HEK293 (cell line): ENCODE measurements around the gene DIS3L.

Experiments
- CTCF ChIA-PET: fragments of 350-600 bp; formaldehyde crosslinking; extraction: SDS; loops from one replicate; lab custom pipeline; 2021; ENCODE audit warnings: antibody characterized with exemption; lab: Yijun Ruan, JAX
- POLR2A ChIA-PET: fragments of 300-600 bp; formaldehyde crosslinking; extraction: SDS; loops from one replicate; lab custom pipeline; 2020; ENCODE audit warnings: antibody characterized with exemption, inconsistent platforms; lab: Yijun Ruan, JAX
- H3K27ac ChIP-seq: fragments of 200-500 bp; sonication (Bioruptor generic); 2 replicates; pipeline ENCODE4 v1.5.1; 2014; ENCODE audit warnings: low read depth, low read length, control low read depth, inconsistent platforms; ENCODE audit errors: extremely low read depth
- H3K36me3 ChIP-seq, 2 experiments: fragments of 200-500 bp in 1 of 2; sonication (Bioruptor generic) in 1 of 2; 1 replicate in 1 of 2; 2 replicates in 1 of 2; pipeline ENCODE4 v1.5.1; 2014 to 2017; ENCODE audit warnings: inconsistent platforms in 2 of 2, low read length in 2 of 2; ENCODE audit not compliant: control insufficient read depth in 2 of 2, insufficient read depth in 1 of 2
- H3K4me1 ChIP-seq: fragments of 200-500 bp; sonication (Bioruptor generic); 2 replicates; pipeline ENCODE4 v1.5.1; 2014; ENCODE audit warnings: mild to moderate bottlenecking, low read length, inconsistent platforms; ENCODE audit not compliant: control insufficient read depth, insufficient read depth
- H3K4me3 ChIP-seq: 2 replicates; pipeline ENCODE4 v1.5.1; 2011; ENCODE audit warnings: low read depth, mild to moderate bottlenecking, control low read depth, low read length, moderate library complexity
- H3K9me3 ChIP-seq: fragments of 200-500 bp; sonication (Bioruptor generic); 2 replicates; pipeline ENCODE4 v1.5.1; 2014; ENCODE audit warnings: low read depth, low read length, inconsistent platforms; ENCODE audit not compliant: control insufficient read depth, insufficient read depth
- AEBP2 ChIP-seq: fragments of 450-650 bp; formaldehyde crosslinking; IDR thresholded peaks from 2 replicates; pipeline ENCODE4 v1.5.1; 2016; ENCODE audit warnings: missing biosample characterization, missing genetic modification characterization, borderline replicate concordance
- ATF2 ChIP-seq: fragments of 450-650 bp; formaldehyde crosslinking; IDR thresholded peaks from 2 replicates; pipeline ENCODE4 v1.5.1; 2016; ENCODE audit warnings: missing biosample characterization, missing genetic modification characterization, low read depth
- GFI1B ChIP-seq: fragments of 450-650 bp; formaldehyde crosslinking; IDR thresholded peaks from 2 replicates; pipeline ENCODE4 v1.5.1; 2016; ENCODE audit warnings: missing biosample characterization, missing genetic modification characterization
- GLIS1 ChIP-seq: fragments of 450-650 bp; formaldehyde crosslinking; IDR thresholded peaks from 2 replicates; pipeline ENCODE4 v1.5.1; 2016; ENCODE audit warnings: missing biosample characterization, missing genetic modification characterization
- KLF16 ChIP-seq: fragments of 450-650 bp; formaldehyde crosslinking; IDR thresholded peaks from 2 replicates; pipeline ENCODE4 v1.5.1; 2017; ENCODE audit warnings: missing biosample characterization, missing genetic modification characterization
- KLF9 ChIP-seq: fragments of 450-650 bp; formaldehyde crosslinking; IDR thresholded peaks from 2 replicates; pipeline ENCODE4 v1.5.1; 2016; ENCODE audit warnings: missing biosample characterization, missing genetic modification characterization, low read depth
- PATZ1 ChIP-seq: fragments of 450-650 bp; formaldehyde crosslinking; IDR thresholded peaks from 2 replicates; pipeline ENCODE4 v1.5.1; 2016; ENCODE audit warnings: missing biosample characterization, missing genetic modification characterization
- PRDM1 ChIP-seq: fragments of 450-650 bp; formaldehyde crosslinking; IDR thresholded peaks from 2 replicates; pipeline ENCODE4; 2016; ENCODE audit warnings: missing biosample characterization, missing genetic modification characterization
- ZBTB6 ChIP-seq: fragments of 450-650 bp; formaldehyde crosslinking; IDR thresholded peaks from 2 replicates; pipeline ENCODE4 v1.5.1; 2017; ENCODE audit warnings: missing biosample characterization, missing genetic modification characterization
- ZEB2 ChIP-seq: fragments of 450-650 bp; formaldehyde crosslinking; IDR thresholded peaks from 2 replicates; pipeline ENCODE4 v1.5.1; 2016; ENCODE audit warnings: missing biosample characterization, missing genetic modification characterization
- ZIC2 ChIP-seq: fragments of 450-650 bp; formaldehyde crosslinking; IDR thresholded peaks from 2 replicates; pipeline ENCODE4 v1.5.1; 2016; ENCODE audit warnings: missing biosample characterization, missing genetic modification characterization
- ZNF10 ChIP-seq: fragments of 450-650 bp; formaldehyde crosslinking; IDR thresholded peaks from 2 replicates; pipeline ENCODE4 v1.5.1; 2017; ENCODE audit warnings: missing biosample characterization, missing genetic modification characterization
- ZNF169 ChIP-seq: fragments of 450-650 bp; formaldehyde crosslinking; IDR thresholded peaks from 2 replicates; pipeline ENCODE4 v1.5.1; 2016; ENCODE audit warnings: missing biosample characterization, missing genetic modification characterization
- ZNF174 ChIP-seq: fragments of 450-650 bp; formaldehyde crosslinking; IDR thresholded peaks from 2 replicates; pipeline ENCODE4 v1.5.0; 2017; ENCODE audit warnings: missing biosample characterization, mild to moderate bottlenecking, missing genetic modification characterization
- ZNF19 ChIP-seq: fragments of 450-650 bp; formaldehyde crosslinking; IDR thresholded peaks from 2 replicates; pipeline ENCODE4; 2016; ENCODE audit warnings: missing biosample characterization, missing genetic modification characterization, low read depth
- ZNF239 ChIP-seq: fragments of 450-650 bp; formaldehyde crosslinking; IDR thresholded peaks from 2 replicates; pipeline ENCODE4 v1.5.1; 2016; ENCODE audit warnings: missing biosample characterization, missing genetic modification characterization
- ZNF292 ChIP-seq: fragments of 450-650 bp; formaldehyde crosslinking; IDR thresholded peaks from 2 replicates; pipeline ENCODE4 v1.5.1; 2016; ENCODE audit warnings: low read depth, missing biosample characterization, missing genetic modification characterization, borderline replicate concordance
- ZNF350 ChIP-seq: fragments of 450-650 bp; formaldehyde crosslinking; IDR thresholded peaks from 2 replicates; pipeline ENCODE4 v1.5.0; 2017; ENCODE audit warnings: missing biosample characterization, mild to moderate bottlenecking, missing genetic modification characterization
- ZNF354C ChIP-seq: fragments of 450-650 bp; formaldehyde crosslinking; IDR thresholded peaks from 2 replicates; pipeline ENCODE4 v1.5.1; 2016; ENCODE audit warnings: missing biosample characterization, missing genetic modification characterization, low read depth, borderline replicate concordance
- ZNF366 ChIP-seq: fragments of 450-650 bp; formaldehyde crosslinking; conservative IDR thresholded peaks from 2 replicates; pipeline ENCODE4 v1.5.1; 2016; ENCODE audit warnings: missing biosample characterization, missing genetic modification characterization
- ZNF398 ChIP-seq: fragments of 450-650 bp; formaldehyde crosslinking; IDR thresholded peaks from 2 replicates; pipeline ENCODE4 v1.5.1; 2017; ENCODE audit warnings: missing biosample characterization, missing genetic modification characterization
- ZNF530 ChIP-seq: fragments of 450-650 bp; formaldehyde crosslinking; IDR thresholded peaks from 2 replicates; pipeline ENCODE4 v1.5.1; 2016; ENCODE audit warnings: low read depth, missing biosample characterization, missing genetic modification characterization
- ZNF600 ChIP-seq: fragments of 450-650 bp; formaldehyde crosslinking; IDR thresholded peaks from 2 replicates; pipeline ENCODE4 v1.5.1; 2016; ENCODE audit warnings: missing biosample characterization, missing genetic modification characterization
- ZNF610 ChIP-seq: fragments of 450-650 bp; formaldehyde crosslinking; IDR thresholded peaks from 2 replicates; pipeline ENCODE4 v1.5.1; 2016; ENCODE audit warnings: missing biosample characterization, missing genetic modification characterization, borderline replicate concordance
- ZNF692 ChIP-seq: fragments of 450-650 bp; formaldehyde crosslinking; IDR thresholded peaks from 2 replicates; pipeline ENCODE4 v1.5.1; 2016; ENCODE audit warnings: missing biosample characterization, missing genetic modification characterization
- ZNF768 ChIP-seq: fragments of 450-650 bp; formaldehyde crosslinking; IDR thresholded peaks from 2 replicates; pipeline ENCODE4 v1.5.1; 2018; ENCODE audit warnings: missing biosample characterization, mild to moderate bottlenecking, missing genetic modification characterization
- ZNF776 ChIP-seq: fragments of 450-650 bp; formaldehyde crosslinking; IDR thresholded peaks from 2 replicates; pipeline ENCODE4 v1.5.0; 2017; ENCODE audit warnings: missing biosample characterization, missing genetic modification characterization, borderline replicate concordance
- ZNF830 ChIP-seq: fragments of 450-650 bp; IDR thresholded peaks from 2 replicates; pipeline ENCODE4 v1.5.0; 2018; ENCODE audit warnings: missing biosample characterization, missing genetic modification characterization, low read depth, mild to moderate bottlenecking, moderate library complexity
- ZNF837 ChIP-seq: fragments of 450-650 bp; formaldehyde crosslinking; IDR thresholded peaks from 2 replicates; pipeline ENCODE4 v1.5.1; 2016; ENCODE audit warnings: missing biosample characterization, missing genetic modification characterization

Gene DIS3L

GRCh38 chr15:66253418-66254088 is 39.8 kb upstream of the DIS3L start, which contains the start of gene MEGF11:
MEGF11 (minus strand) TSS chr15:66253750; CDS start chr15:66128403, 125,347 bp downstream.
- H3K27ac ChIP-seq: peak within 1 kb of the TSS; percentile 43; the same call in 1 of the 2 replicates
- H3K36me3 ChIP-seq: no peaks in the 10 kb centered on the region
- no peaks in the 10 kb centered on the region for H3K9me3 ChIP-seq
- ChIA-PET CTCF (interaction anchor here (0.8 kb wide), 1 partner anchor 32 kb away, joined by 3 read pairs; no protein-coding TSS in a partner anchor), POLR2A (interaction anchor here (0.6 kb wide), 1 partner anchor 25 kb away, joined by 3 read pairs; no protein-coding TSS in a partner anchor)
- peaks cover 16% of the 10 kb centered on the region for H3K4me1 ChIP-seq
- H3K4me3 ChIP-seq: peak within 1 kb of the TSS; percentile 38
- no peak for TF ChIP-seq ZNF10 (tag by site-specific recombination)
- peak; percentile 48 for TF ChIP-seq ZEB2 (tag by site-specific recombination)
- TF ChIP-seq ZIC2: 0 out of 2 replicates have a peak, but pooled peaks have one; percentile 31
- no peak for TF ChIP-seq AEBP2 (tag by site-specific recombination)
- peak; percentile 65; the same call in 1 of the 2 replicates for TF ChIP-seq KLF16 (tag by site-specific recombination)
- TF ChIP-seq ZNF837 (tag by site-specific recombination): no peak
- TF ChIP-seq ZNF768 (tag by site-specific recombination): no peak
- TF ChIP-seq ZNF350 (tag by site-specific recombination): no peak
- no peak for TF ChIP-seq GFI1B
- no peak for TF ChIP-seq ZNF692
- TF ChIP-seq ATF2 (tag by site-specific recombination): no peak
- no peak for TF ChIP-seq ZNF174 (tag by site-specific recombination)
- TF ChIP-seq GLIS1 (tag by site-specific recombination): peak; percentile 65
- TF ChIP-seq ZNF169 (tag by site-specific recombination): no peak
- peak; percentile 89 for TF ChIP-seq ZBTB6 (tag by site-specific recombination)
- no peak for TF ChIP-seq ZNF19 (tag by site-specific recombination)
- TF ChIP-seq ZNF610 (tag by site-specific recombination): 0 out of 2 replicates have a peak, but pooled peaks have one; percentile 26
- peak; percentile 78 for TF ChIP-seq KLF9 (tag by site-specific recombination)
- peak; percentile 99 for TF ChIP-seq PRDM1
- TF ChIP-seq ZNF830 (tag by site-specific recombination): no peak
- no peak for TF ChIP-seq ZNF354C
- no peak for TF ChIP-seq ZNF530 (tag by site-specific recombination)
- peak; percentile 97 for TF ChIP-seq ZNF366 (tag by site-specific recombination)
- TF ChIP-seq ZNF398 (tag by site-specific recombination): peak; percentile 99
- TF ChIP-seq ZNF239 (tag by site-specific recombination): no peak
- peak; percentile 88 for TF ChIP-seq ZNF600 (tag by site-specific recombination)
- peak; percentile 74 for TF ChIP-seq PATZ1 (tag by site-specific recombination)
- no peak for TF ChIP-seq ZNF292 (tag by site-specific recombination)
- TF ChIP-seq ZNF776 (tag by site-specific recombination): no peak
